Activated CD8-positive, alpha-beta T cell treated with anti-CD3 and anti-CD28 coated beads for 36 hours (primary cell): ENCODE data around the gene S100A3. TPM values are rescaled to one million over a fixed set of nuclear protein-coding genes. Genes with fewer than 3 reads are reported as not detected.

Experiments
- ATAC-seq: fragments of 200-7000 bp; cut with Tn5 transposase; one replicate; pipeline ENCODE4 v1.10.0; 2021; ENCODE audit warnings: mild to moderate bottlenecking, moderate library complexity
- CTCF ChIA-PET: fragments of 350-600 bp; sonication (Branson Sonifier 250); formaldehyde crosslinking; loops from one replicate; lab custom pipeline; 2021; ENCODE audit warnings: antibody characterized with exemption; lab: Charles Lee
- POLR2A ChIA-PET: fragments of 350-600 bp; sonication (Branson Sonifier 250); formaldehyde crosslinking; loops from one replicate; lab custom pipeline; 2021; ENCODE audit warnings: antibody characterized with exemption; lab: Charles Lee
- DNase-seq: peaks from one replicate; pipeline ENCODE4 v3.0.0-alpha.2; 2020
- H3K27ac Mint-ChIP-seq: one replicate; pipeline ENCODE4 v1.8.0; 2021; ENCODE audit warnings: mild to moderate bottlenecking, mixed read lengths
- H3K27me3 Mint-ChIP-seq: one replicate; pipeline ENCODE4 v1.8.0; 2021; ENCODE audit warnings: mixed read lengths
- H3K36me3 Mint-ChIP-seq: one replicate; pipeline ENCODE4 v1.8.0; 2021; ENCODE audit warnings: low read depth, mixed read lengths
- H3K4me1 Mint-ChIP-seq: one replicate; pipeline ENCODE4 v1.8.0; 2021; ENCODE audit warnings: low read depth, mixed read lengths
- H3K4me3 Mint-ChIP-seq: one replicate; pipeline ENCODE4 v1.8.0; 2021; ENCODE audit warnings: mild to moderate bottlenecking, moderate library complexity, mixed read lengths
- H3K9me3 Mint-ChIP-seq: one replicate; pipeline ENCODE4 v1.8.0; 2021; ENCODE audit warnings: mixed read lengths
- intact Hi-C: fragments of 100-400 bp; cut with micrococcal nuclease; formaldehyde crosslinking; loops from one replicate; pipeline ENCODE4 v1.10.0; 2022
- total RNA-seq, 2 experiments: library from RNA; stranded (reverse); gene quantifications; one replicate each; pipeline ENCODE4 v1.2.3, GENCODE V29; 2021
- TF ChIP-seq, protein P1 (sequence below): fragments of 200-600 bp; IDR thresholded peaks from one replicate; pipeline ENCODE4 v1.8.0; 2022; ENCODE audit warnings: antibody characterized with exemption, mild to moderate bottlenecking

S100A3 gene
- total RNA-seq, 2 experiments from 2014 or later, result not detected

- Mint-ChIP-seq H3K4me1 (peaks cover 12% of the 10 kb centered on the region), H3K27me3 (no peaks in the 10 kb centered on the region), H3K27ac (no peak overlapping the region), H3K36me3 (no peaks in the 10 kb centered on the region), H3K9me3 (no peaks in the 10 kb centered on the region), H3K4me3 (no peak overlapping the region)
- POLR2A ChIA-PET, result interaction anchor here (1.2 to 2.0 kb wide), 5 partner anchors 13 to 21 kb away, joined by 3 to 7 read pairs (median 4); partner anchors contain the start of gene S100A6
- TF ChIP-seq, protein P1, sequence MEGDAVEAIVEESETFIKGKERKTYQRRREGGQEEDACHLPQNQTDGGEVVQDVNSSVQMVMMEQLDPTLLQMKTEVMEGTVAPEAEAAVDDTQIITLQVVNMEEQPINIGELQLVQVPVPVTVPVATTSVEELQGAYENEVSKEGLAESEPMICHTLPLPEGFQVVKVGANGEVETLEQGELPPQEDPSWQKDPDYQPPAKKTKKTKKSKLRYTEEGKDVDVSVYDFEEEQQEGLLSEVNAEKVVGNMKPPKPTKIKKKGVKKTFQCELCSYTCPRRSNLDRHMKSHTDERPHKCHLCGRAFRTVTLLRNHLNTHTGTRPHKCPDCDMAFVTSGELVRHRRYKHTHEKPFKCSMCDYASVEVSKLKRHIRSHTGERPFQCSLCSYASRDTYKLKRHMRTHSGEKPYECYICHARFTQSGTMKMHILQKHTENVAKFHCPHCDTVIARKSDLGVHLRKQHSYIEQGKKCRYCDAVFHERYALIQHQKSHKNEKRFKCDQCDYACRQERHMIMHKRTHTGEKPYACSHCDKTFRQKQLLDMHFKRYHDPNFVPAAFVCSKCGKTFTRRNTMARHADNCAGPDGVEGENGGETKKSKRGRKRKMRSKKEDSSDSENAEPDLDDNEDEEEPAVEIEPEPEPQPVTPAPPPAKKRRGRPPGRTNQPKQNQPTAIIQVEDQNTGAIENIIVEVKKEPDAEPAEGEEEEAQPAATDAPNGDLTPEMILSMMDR, result no peak
- intact Hi-C loops, result no loop called here
- DNase-seq (no peak), ATAC-seq (no peak)
- CTCF ChIA-PET, result interaction anchor here (1.2 to 3.2 kb wide), 7 partner anchors 8 to 40 kb away, joined by 3 to 20 read pairs (median 5); partner anchors contain the start of gene S100A5
These were observed 1.9 kb upstream of the S100A3 start for GRCh38 chr1:153550827-153551500.

DNA sequence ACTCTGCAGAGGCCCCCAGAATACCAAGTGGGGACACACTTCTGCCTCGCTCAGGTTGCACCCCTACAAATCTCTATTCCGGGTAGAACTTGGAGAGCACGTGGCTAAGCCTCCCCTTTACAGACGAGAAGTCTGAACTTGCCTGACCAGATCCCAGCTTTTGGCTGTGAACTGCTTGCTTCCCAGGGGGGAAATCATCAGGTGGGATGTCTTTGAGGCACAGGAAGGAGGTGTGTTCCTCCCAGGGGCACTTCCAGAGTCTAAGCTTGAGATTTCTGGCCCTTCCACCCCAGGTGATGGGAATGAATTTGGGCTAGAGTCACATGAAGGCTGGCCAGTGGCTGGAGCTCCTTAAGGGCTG lies 1.3 kb upstream of the S100A3 start:
- Mint-ChIP-seq H3K27me3 (no peaks in the 10 kb centered on the region), H3K4me3 (no peak overlapping the region), H3K27ac (no peak overlapping the region), H3K36me3 (no peaks in the 10 kb centered on the region), H3K4me1 (peaks cover 17% of the 10 kb centered on the region), H3K9me3 (no peaks in the 10 kb centered on the region)
- DNase-seq (no peak), ATAC-seq (no peak)
- ChIA-PET POLR2A (interaction anchor here (0.6 to 1.5 kb wide), 4 partner anchors 13 to 338 kb away, joined by 3 to 4 read pairs (median 4); no protein-coding TSS in a partner anchor), CTCF (interaction anchor here (0.7 to 3.2 kb wide), 8 partner anchors 9 to 40 kb away, joined by 3 to 20 read pairs (median 4); partner anchors contain the start of gene S100A5)
- intact Hi-C loops, result no loop called here
- TF ChIP-seq, protein P1, result no peak

- H3K36me3 Mint-ChIP-seq, result peaks cover 1% of the 10 kb centered on the region
- no peak overlapping the region for H3K4me3 Mint-ChIP-seq
- H3K4me1 Mint-ChIP-seq, result peaks cover 22% of the 10 kb centered on the region
- H3K27me3 Mint-ChIP-seq, result no peaks in the 10 kb centered on the region
- intact Hi-C loops, result no loop called here
- DNase-seq (no peak), ATAC-seq (no peak)
- no peaks in the 10 kb centered on the region for H3K9me3 Mint-ChIP-seq
- POLR2A ChIA-PET, result interaction anchor here (0.6 to 1.5 kb wide), 4 partner anchors 13 to 339 kb away, joined by 3 to 4 read pairs (median 4); no protein-coding TSS in a partner anchor
- TF ChIP-seq, protein P1, result no peak
- no peak overlapping the region for H3K27ac Mint-ChIP-seq
- CTCF ChIA-PET, result interaction anchor here (0.7 to 3.2 kb wide), 8 partner anchors 9 to 39 kb away, joined by 3 to 20 read pairs (median 4); partner anchors contain the start of gene S100A5
These were observed 811 bp upstream of the S100A3 start for GRCh38 chr1:153549741-153550397.

DNA sequence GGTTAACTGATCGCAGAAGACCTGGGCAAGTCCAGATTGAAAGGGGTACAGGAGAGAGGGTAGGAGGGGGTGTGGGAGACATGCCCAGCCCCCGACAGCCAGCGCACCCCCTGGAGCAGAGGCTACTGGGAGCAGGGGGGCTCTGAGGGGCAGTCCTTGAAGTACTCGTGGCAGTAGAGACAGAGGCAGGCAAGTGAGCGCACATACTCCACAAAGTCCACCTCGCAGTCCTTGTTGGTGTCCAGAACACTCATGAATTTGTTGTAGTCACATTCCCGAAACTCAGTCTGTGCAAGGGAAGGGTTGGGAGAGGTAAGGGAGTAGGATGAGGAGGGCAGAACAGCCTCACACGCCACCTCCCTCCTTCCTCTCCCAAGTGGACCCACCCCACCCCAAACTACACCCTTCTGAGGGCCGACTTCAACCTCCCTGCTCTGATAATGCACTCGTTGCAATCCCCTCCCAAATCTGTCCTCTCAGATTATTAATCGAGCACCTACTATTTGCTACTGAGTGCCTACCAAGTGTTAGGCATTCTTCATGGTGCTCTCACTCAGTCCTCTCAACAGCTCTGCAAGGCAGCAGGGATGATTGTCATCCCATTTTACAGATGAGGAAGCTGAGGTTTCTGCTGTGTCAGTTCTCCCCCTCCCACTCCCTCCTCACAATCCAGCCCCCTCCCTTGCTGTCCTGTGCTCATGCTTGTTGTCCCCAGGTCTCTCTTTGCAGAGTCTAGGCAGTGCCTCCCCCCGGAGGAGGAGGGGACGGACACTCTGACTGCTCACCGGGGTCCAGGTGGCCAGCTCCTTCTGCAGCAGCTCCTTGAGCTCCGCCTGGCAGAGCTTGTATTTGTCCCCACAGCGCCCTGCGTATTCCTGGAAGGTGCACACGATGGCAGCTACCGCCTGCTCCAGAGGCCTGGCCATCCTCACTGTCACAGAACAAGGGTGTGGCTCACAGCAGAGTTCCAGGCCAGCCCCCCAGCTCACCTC lies 1.2 kb downstream of the S100A3 start:
- intact Hi-C loops, result no loop called here
- no peak overlapping the region for H3K4me3 Mint-ChIP-seq
- H3K9me3 Mint-ChIP-seq, result no peaks in the 10 kb centered on the region
- TF ChIP-seq, protein P1, result no peak
- no peak overlapping the region for H3K27ac Mint-ChIP-seq
- no peak for DNase-seq
- no peak for ATAC-seq
- peaks cover 19% of the 10 kb centered on the region for H3K36me3 Mint-ChIP-seq
- H3K4me1 Mint-ChIP-seq, result peaks cover 42% of the 10 kb centered on the region
- ChIA-PET CTCF (interaction anchor here (0.8 to 1.5 kb wide), 2 partner anchors 16 to 20 kb away, joined by 3 read pairs; no protein-coding TSS in a partner anchor), POLR2A (interaction anchor here (1.2 to 6.6 kb wide), 2 partner anchors 8 to 14 kb away, joined by 3 to 97 read pairs; partner anchors contain the start of gene S100A6)
- H3K27me3 Mint-ChIP-seq, result no peaks in the 10 kb centered on the region
